Endothelial cell of umbilical vein (primary cell): ENCODE measurements around the gene ALDOC. TPM values are rescaled to one million over a fixed set of nuclear protein-coding genes. Genes with fewer than 3 reads are reported as not detected.

ENCODE experiments used
- BruUV-seq: library from RNA; stranded (reverse); fragments of 400-500 nt; replicated peaks from 2 replicates; lab custom pipeline; 2021; lab: Mats Ljungman, UMichigan
- CTCF ChIA-PET: fragments of 300-600, 350-600 bp; sonication (Branson Sonifier 250); formaldehyde crosslinking; loops from one replicate; lab custom pipeline; 2021; ENCODE audit warnings: antibody characterized with exemption, inconsistent platforms; lab: Charles Lee
- POLR2A ChIA-PET: fragments of 300-600, 350-600 bp; sonication (Branson Sonifier 250); formaldehyde crosslinking; loops from one replicate; lab custom pipeline; 2021; ENCODE audit warnings: antibody characterized with exemption, inconsistent platforms; lab: Charles Lee
- DNase-seq: peaks from one replicate; pipeline ENCODE4 v3.0.0-alpha.2; 2011; ENCODE audit warnings: low read depth, low spot score
- FAIRE-seq: peaks from 2 replicates; lab custom pipeline; 2011; peaks lifted over from hg19 to GRCh38; lab: Jason Lieb, UNC
- H2AFZ ChIP-seq: 2 replicates; pipeline ENCODE4 v1.6.0; 2012; ENCODE audit warnings: low read depth, low read length, control low read depth, inconsistent platforms
- H3K27ac ChIP-seq: 2 replicates; pipeline ENCODE4 v1.5.1; 2011; ENCODE audit warnings: low read depth, mild to moderate bottlenecking, control low read depth, low read length, moderate library complexity; ENCODE audit not compliant: insufficient read depth
- H3K27me3 ChIP-seq, 2 experiments: 2 replicates each; pipeline versions ENCODE4 v1.6.0 to v1.6.1; 2011; ENCODE audit warnings: low read length in 2 of 2, mixed read lengths in 1 of 2; ENCODE audit not compliant: control insufficient read depth in 2 of 2, insufficient read depth in 2 of 2
- H3K36me3 ChIP-seq, 2 experiments: 2 replicates in 1 of 2; 3 replicates in 1 of 2; pipeline ENCODE4 v1.5.1; 2011; ENCODE audit warnings: low read length in 2 of 2, mild to moderate bottlenecking in 1 of 2, moderate library complexity in 1 of 2; ENCODE audit not compliant: control insufficient read depth in 2 of 2, insufficient read depth in 2 of 2; ENCODE audit errors: extremely low read depth in 1 of 2
- H3K4me1 ChIP-seq: 3 replicates; pipeline ENCODE4 v1.5.1; 2011; ENCODE audit warnings: mild to moderate bottlenecking, low read length; ENCODE audit not compliant: control insufficient read depth, insufficient read depth; ENCODE audit errors: extremely low read depth
- H3K4me2 ChIP-seq: 2 replicates; pipeline ENCODE4 v1.6.1; 2011; ENCODE audit warnings: low read length, control low read depth, mixed read lengths; ENCODE audit not compliant: insufficient read depth
- H3K4me3 ChIP-seq, 3 experiments: fragments of 200-600 bp in 1 of 3; sonication (generic), shearing (Covaris generic) in 1 of 3; replicated peaks in 1 of 3; 2 replicates each; pipeline ENCODE4 v1.5.1; 2011 to 2016; ENCODE audit warnings: control low read depth in 3 of 3, low read length in 3 of 3, mild to moderate bottlenecking in 2 of 3, inconsistent platforms in 1 of 3, low read depth in 1 of 3, moderate library complexity in 1 of 3; ENCODE audit not compliant: insufficient read depth in 1 of 3
- H3K79me2 ChIP-seq: 2 replicates; pipeline ENCODE4 v1.6.0; 2012; ENCODE audit warnings: low read length, inconsistent platforms; ENCODE audit not compliant: control insufficient read depth, insufficient read depth
- H3K9ac ChIP-seq: replicated peaks from 2 replicates; pipeline ENCODE3; 2011; ENCODE audit warnings: low read length, control low read depth; ENCODE audit not compliant: insufficient read depth; ENCODE audit errors: extremely low read depth
- H3K9me1 ChIP-seq: replicated peaks from 3 replicates; pipeline ENCODE4 v1.6.0; 2011; ENCODE audit warnings: mild to moderate bottlenecking, low read length; ENCODE audit not compliant: control insufficient read depth, insufficient read depth; ENCODE audit errors: extremely low read depth
- H3K9me3 ChIP-seq: replicated peaks from 2 replicates; pipeline ENCODE4 v1.5.1; 2012; ENCODE audit warnings: low read length, inconsistent platforms; ENCODE audit not compliant: control insufficient read depth, insufficient read depth
- H4K20me1 ChIP-seq: replicated peaks from 2 replicates; pipeline ENCODE3; 2011; ENCODE audit warnings: mild to moderate bottlenecking, low read length; ENCODE audit not compliant: control insufficient read depth, insufficient read depth; ENCODE audit errors: extremely low read depth
- EZH2 ChIP-seq: IDR thresholded peaks from 2 replicates; pipeline ENCODE4 v1.6.1; 2012; ENCODE audit warnings: borderline replicate concordance, low read depth, mild to moderate bottlenecking, moderate library complexity, low read length, inconsistent platforms; ENCODE audit not compliant: severe bottlenecking
- FOS ChIP-seq: IDR thresholded peaks from 2 replicates; pipeline ENCODE4 v1.6.1; 2011; ENCODE audit warnings: mild to moderate bottlenecking, low read length, moderate library complexity, borderline replicate concordance; ENCODE audit not compliant: insufficient read depth
- GATA2 ChIP-seq: IDR thresholded peaks from 2 replicates; pipeline ENCODE4 v1.7.0; 2011; ENCODE audit warnings: low read depth, mild to moderate bottlenecking, moderate library complexity, mixed read lengths, low read length; ENCODE audit not compliant: insufficient read length, insufficient read depth
- JUN ChIP-seq: IDR thresholded peaks from 2 replicates; pipeline ENCODE4 v1.6.1; 2011; ENCODE audit warnings: borderline replicate concordance, low read depth; ENCODE audit not compliant: insufficient read length, insufficient read depth
- MYC ChIP-seq: IDR thresholded peaks from one replicate; pipeline ENCODE4 v1.6.1; 2011; ENCODE audit warnings: mild to moderate bottlenecking, low read depth, low read length
- POLR2A ChIP-seq: IDR thresholded peaks from 2 replicates; pipeline ENCODE4 v1.6.1; 2012; ENCODE audit warnings: low read depth, mild to moderate bottlenecking, control low read depth, low read length
- POLR2AphosphoS5 ChIP-seq: IDR thresholded peaks from 2 replicates; pipeline ENCODE4 v1.6.1; 2012; ENCODE audit warnings: low read depth, mild to moderate bottlenecking, control low read depth, low read length, moderate library complexity; ENCODE audit not compliant: insufficient read depth
- dilution Hi-C: fragments of 300-500 bp; cut with MboI; formaldehyde crosslinking; loops from one replicate; pipeline ENCODE4 v1.15.0; 2019; ENCODE audit warnings: low sequenced_read_pairs; ENCODE audit not compliant: extremely low pct_ligation_motif_present
- intact Hi-C: fragments of 100-400 bp; cut with micrococcal nuclease; formaldehyde crosslinking; loops from one replicate; pipeline ENCODE4 v1.10.0; 2022
- polyA plus RNA-seq, 4 experiments: library from polyadenylated mRNA; depleted of rRNA in 3 of 4; stranded (reverse) in 3 of 4; unstranded in 1 of 4; fragments of >200 nt; gene quantifications; 2 replicates each; pipeline versions ENCODE4 v1.2.1 to v1.2.3, GENCODE V29; 2011 to 2012; ENCODE audit warnings: missing spikeins in 1 of 4
- total RNA-seq: library from RNA; stranded (reverse); gene quantifications from 2 replicates; pipeline ENCODE4 v1.2.3, GENCODE V29; 2021
- TF ChIP-seq, protein P1 (sequence below): IDR thresholded peaks from 2 replicates; pipeline ENCODE4 v1.6.1; 2011; ENCODE audit not compliant: insufficient read depth, insufficient read length
- TF ChIP-seq, protein P2 (sequence below), 2 donors: IDR thresholded peaks; 1 replicate in 1 of 2; 2 replicates in 1 of 2; pipeline ENCODE4 v1.5.1; 2011; ENCODE audit warnings: low read length in 2 of 2, mild to moderate bottlenecking in 2 of 2, moderate library complexity in 2 of 2, control low read depth in 1 of 2, inconsistent platforms in 1 of 2, low read depth in 1 of 2; ENCODE audit not compliant: insufficient read depth in 1 of 2; ENCODE audit errors: extremely low read depth in 1 of 2

ALDOC gene
- total and polyA plus RNA-seq, 2 donors (not counting 3 experiments of a cell fraction or from before 2014, with no cell fraction given): 7.2 to 18.9 TPM

- H3K4me2 ChIP-seq: no peak overlapping the region
- no peak overlapping the region for H3K9ac ChIP-seq
- CTCF ChIA-PET: no interaction called here
- dilution Hi-C loops (no loop called here), intact Hi-C loops (no loop called here)
- H3K27ac ChIP-seq: no peak overlapping the region
- H3K4me1 ChIP-seq: no peaks in the 10 kb centered on the region
- H4K20me1 ChIP-seq: no peaks in the 10 kb centered on the region
- DNase-seq: no peak
- no peak overlapping the region for H2AFZ ChIP-seq
- POLR2A ChIA-PET: no interaction called here
- no peaks in the 10 kb centered on the region for H3K27me3 ChIP-seq
- no peaks in the 10 kb centered on the region for H3K9me1 ChIP-seq
- H3K36me3 ChIP-seq: no peaks in the 10 kb centered on the region
- BruUV-seq: no TSS peak
- FAIRE-seq: no peak
- no peak overlapping the region for H3K4me3 ChIP-seq
- H3K9me3 ChIP-seq: no peaks in the 10 kb centered on the region
- no peaks in the 10 kb centered on the region for H3K79me2 ChIP-seq
- TF ChIP-seq EZH2 (no peak), MYC (no peak), POLR2A (no peak), GATA2 (no peak), POLR2AphosphoS5 (no peak), JUN (no peak), FOS (no peak)
- TF ChIP-seq, protein P1, sequence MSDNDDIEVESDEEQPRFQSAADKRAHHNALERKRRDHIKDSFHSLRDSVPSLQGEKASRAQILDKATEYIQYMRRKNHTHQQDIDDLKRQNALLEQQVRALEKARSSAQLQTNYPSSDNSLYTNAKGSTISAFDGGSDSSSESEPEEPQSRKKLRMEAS: no peak
- TF ChIP-seq, protein P2, sequence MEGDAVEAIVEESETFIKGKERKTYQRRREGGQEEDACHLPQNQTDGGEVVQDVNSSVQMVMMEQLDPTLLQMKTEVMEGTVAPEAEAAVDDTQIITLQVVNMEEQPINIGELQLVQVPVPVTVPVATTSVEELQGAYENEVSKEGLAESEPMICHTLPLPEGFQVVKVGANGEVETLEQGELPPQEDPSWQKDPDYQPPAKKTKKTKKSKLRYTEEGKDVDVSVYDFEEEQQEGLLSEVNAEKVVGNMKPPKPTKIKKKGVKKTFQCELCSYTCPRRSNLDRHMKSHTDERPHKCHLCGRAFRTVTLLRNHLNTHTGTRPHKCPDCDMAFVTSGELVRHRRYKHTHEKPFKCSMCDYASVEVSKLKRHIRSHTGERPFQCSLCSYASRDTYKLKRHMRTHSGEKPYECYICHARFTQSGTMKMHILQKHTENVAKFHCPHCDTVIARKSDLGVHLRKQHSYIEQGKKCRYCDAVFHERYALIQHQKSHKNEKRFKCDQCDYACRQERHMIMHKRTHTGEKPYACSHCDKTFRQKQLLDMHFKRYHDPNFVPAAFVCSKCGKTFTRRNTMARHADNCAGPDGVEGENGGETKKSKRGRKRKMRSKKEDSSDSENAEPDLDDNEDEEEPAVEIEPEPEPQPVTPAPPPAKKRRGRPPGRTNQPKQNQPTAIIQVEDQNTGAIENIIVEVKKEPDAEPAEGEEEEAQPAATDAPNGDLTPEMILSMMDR (IDR thresholded peaks at IDR 0.05; ENCODE audit: extremely low read depth in 1 of 2, insufficient read depth in 1 of 2, low read depth in 1 of 2, low read length in 2 of 2): no peak
Measured at GRCh38 chr17:28523186-28523585, 53.5 kb downstream of the ALDOC start.

Other genes with a start within 250 kb of the ALDOC start
- gene IFT20, start 241.4 kb downstream of the ALDOC start, total RNA-seq: 36.3 and 45.0 TPM in 2 replicates
- gene IFT20, start 241.4 kb downstream of the ALDOC start, polyA plus RNA-seq: 19.2 and 26.5 TPM in 2 replicates
- gene TNFAIP1, start 241.1 kb downstream of the ALDOC start, total RNA-seq: 79.5 and 89.6 TPM in 2 replicates
- gene TNFAIP1, start 241.1 kb downstream of the ALDOC start, polyA plus RNA-seq: 85.7 and 101 TPM in 2 replicates
- gene POLDIP2, start 219.4 kb downstream of the ALDOC start, total RNA-seq: 81.0 and 85.2 TPM in 2 replicates
- 82.6 and 90.3 TPM in 2 replicates for gene POLDIP2, start 219.4 kb downstream of the ALDOC start, polyA plus RNA-seq
- gene SEBOX, start 211.7 kb downstream of the ALDOC start, total RNA-seq: not detected in 2 replicates
- not detected in 2 replicates for gene SEBOX, start 211.7 kb downstream of the ALDOC start, polyA plus RNA-seq
- gene VTN, start 206.6 kb downstream of the ALDOC start, total RNA-seq: not detected in 2 replicates
- gene VTN, start 206.6 kb downstream of the ALDOC start, polyA plus RNA-seq: 0.68 and 1.1 TPM in 2 replicates
- gene SARM1, start 205.2 kb downstream of the ALDOC start, total RNA-seq: 4.6 and 7.0 TPM in 2 replicates
- gene SARM1, start 205.2 kb downstream of the ALDOC start, polyA plus RNA-seq: 5.6 and 7.0 TPM in 2 replicates
- 1.8 and 4.1 TPM in 2 replicates for gene SLC46A1, start 170.7 kb downstream of the ALDOC start, total RNA-seq
- 2.2 and 2.6 TPM in 2 replicates for gene SLC46A1, start 170.7 kb downstream of the ALDOC start, polyA plus RNA-seq
- gene SLC13A2, start 103.3 kb downstream of the ALDOC start, total RNA-seq: not detected in 2 replicates
- gene SLC13A2, start 103.3 kb downstream of the ALDOC start, polyA plus RNA-seq: not detected in 2 replicates
- not detected in 2 replicates for gene FOXN1, start 70.5 kb downstream of the ALDOC start, total RNA-seq
- not detected in 2 replicates for gene FOXN1, start 70.5 kb downstream of the ALDOC start, polyA plus RNA-seq
- 26.3 and 28.1 TPM in 2 replicates for gene UNC119, start 24.3 kb downstream of the ALDOC start, total RNA-seq
- 67.8 and 76.9 TPM in 2 replicates for gene UNC119, start 24.3 kb downstream of the ALDOC start, polyA plus RNA-seq
- gene PIGS, start 5.4 kb downstream of the ALDOC start, total RNA-seq: 68.6 and 71.3 TPM in 2 replicates
- 110 and 111 TPM in 2 replicates for gene PIGS, start 5.4 kb downstream of the ALDOC start, polyA plus RNA-seq
- 85.4 and 90.6 TPM in 2 replicates for gene SPAG5, start 22.1 kb upstream of the ALDOC start, total RNA-seq
- gene SPAG5, start 22.1 kb upstream of the ALDOC start, polyA plus RNA-seq: 25.9 and 31.7 TPM in 2 replicates
- gene RSKR, start 37.3 kb upstream of the ALDOC start, total RNA-seq: 19.9 and 20.1 TPM in 2 replicates
- 10.0 and 10.5 TPM in 2 replicates for gene RSKR, start 37.3 kb upstream of the ALDOC start, polyA plus RNA-seq
- 164 and 165 TPM in 2 replicates for gene BLTP2, start 68.3 kb upstream of the ALDOC start, total RNA-seq
- 91.4 and 119 TPM in 2 replicates for gene BLTP2, start 68.3 kb upstream of the ALDOC start, polyA plus RNA-seq
- gene SDF2, start 85.0 kb upstream of the ALDOC start, total RNA-seq: 52.6 and 56.4 TPM in 2 replicates
- 77.9 and 101 TPM in 2 replicates for gene SDF2, start 85.0 kb upstream of the ALDOC start, polyA plus RNA-seq
- gene SUPT6H, start 85.3 kb upstream of the ALDOC start, total RNA-seq: 70.4 and 79.2 TPM in 2 replicates
- 33.9 and 34.9 TPM in 2 replicates for gene SUPT6H, start 85.3 kb upstream of the ALDOC start, polyA plus RNA-seq
- 2.1 and 2.6 TPM in 2 replicates for gene PROCA1, start 135.0 kb upstream of the ALDOC start, total RNA-seq
- gene PROCA1, start 135.0 kb upstream of the ALDOC start, polyA plus RNA-seq: 2.0 and 2.1 TPM in 2 replicates
- gene RAB34, start 141.0 kb upstream of the ALDOC start, total RNA-seq: 62.3 and 87.1 TPM in 2 replicates
- 113 and 116 TPM in 2 replicates for gene RAB34, start 141.0 kb upstream of the ALDOC start, polyA plus RNA-seq
- gene RPL23A, start 143.1 kb upstream of the ALDOC start, total RNA-seq: 1,554 and 1,573 TPM in 2 replicates
- gene RPL23A, start 143.1 kb upstream of the ALDOC start, polyA plus RNA-seq: 717 and 827 TPM in 2 replicates
- 1.8 and 2.6 TPM in 2 replicates for gene TLCD1, start 149.3 kb upstream of the ALDOC start, total RNA-seq
- 6.8 and 8.1 TPM in 2 replicates for gene TLCD1, start 149.3 kb upstream of the ALDOC start, polyA plus RNA-seq
- 3.0 and 3.1 TPM in 2 replicates for gene NEK8, start 151.9 kb upstream of the ALDOC start, total RNA-seq
- gene NEK8, start 151.9 kb upstream of the ALDOC start, polyA plus RNA-seq: 3.2 and 3.6 TPM in 2 replicates
- 81.9 and 83.9 TPM in 2 replicates for gene TRAF4, start 167.1 kb upstream of the ALDOC start, total RNA-seq
- 79.5 and 97.3 TPM in 2 replicates for gene TRAF4, start 167.1 kb upstream of the ALDOC start, polyA plus RNA-seq